ENCODE measurements around the gene ITGB2. TPM values are rescaled to one million over a fixed set of nuclear protein-coding genes. Genes with fewer than 3 reads are reported as not detected.
"Not testable (repeated sequence)": the region's sequence is repeated elsewhere in the genome, so short reads cannot be mapped to it uniquely, and the experiment has no call there.

Gene ITGB2
- total RNA-seq, 2 donors from 2014 or later: 240 to 302 TPM

GRCh38 chr21:44890338-44890931 lies 30.3 kb downstream of the ITGB2 start:
- Mint-ChIP-seq H3K4me1 (peaks cover 7% of the 10 kb centered on the region), H3K27ac (no peak overlapping the region), H3K9me3 (no peaks in the 10 kb centered on the region), H3K4me3 (no peak overlapping the region), H3K27me3 (no peaks in the 10 kb centered on the region), H3K36me3 (ENCODE audit: low read depth) (peaks cover 76% of the 10 kb centered on the region)
- no peak for ATAC-seq (replicated peaks)

GRCh38 chr21:44889625-44890337 lies 30.9 kb downstream of the ITGB2 start:
- ATAC-seq (replicated peaks): no peak
- Mint-ChIP-seq H3K4me1 (peaks cover 7% of the 10 kb centered on the region), H3K27ac (no peak overlapping the region), H3K36me3 (ENCODE audit: low read depth) (peaks cover 71% of the 10 kb centered on the region), H3K9me3 (no peaks in the 10 kb centered on the region), H3K4me3 (no peak overlapping the region), H3K27me3 (no peaks in the 10 kb centered on the region)

DNA sequence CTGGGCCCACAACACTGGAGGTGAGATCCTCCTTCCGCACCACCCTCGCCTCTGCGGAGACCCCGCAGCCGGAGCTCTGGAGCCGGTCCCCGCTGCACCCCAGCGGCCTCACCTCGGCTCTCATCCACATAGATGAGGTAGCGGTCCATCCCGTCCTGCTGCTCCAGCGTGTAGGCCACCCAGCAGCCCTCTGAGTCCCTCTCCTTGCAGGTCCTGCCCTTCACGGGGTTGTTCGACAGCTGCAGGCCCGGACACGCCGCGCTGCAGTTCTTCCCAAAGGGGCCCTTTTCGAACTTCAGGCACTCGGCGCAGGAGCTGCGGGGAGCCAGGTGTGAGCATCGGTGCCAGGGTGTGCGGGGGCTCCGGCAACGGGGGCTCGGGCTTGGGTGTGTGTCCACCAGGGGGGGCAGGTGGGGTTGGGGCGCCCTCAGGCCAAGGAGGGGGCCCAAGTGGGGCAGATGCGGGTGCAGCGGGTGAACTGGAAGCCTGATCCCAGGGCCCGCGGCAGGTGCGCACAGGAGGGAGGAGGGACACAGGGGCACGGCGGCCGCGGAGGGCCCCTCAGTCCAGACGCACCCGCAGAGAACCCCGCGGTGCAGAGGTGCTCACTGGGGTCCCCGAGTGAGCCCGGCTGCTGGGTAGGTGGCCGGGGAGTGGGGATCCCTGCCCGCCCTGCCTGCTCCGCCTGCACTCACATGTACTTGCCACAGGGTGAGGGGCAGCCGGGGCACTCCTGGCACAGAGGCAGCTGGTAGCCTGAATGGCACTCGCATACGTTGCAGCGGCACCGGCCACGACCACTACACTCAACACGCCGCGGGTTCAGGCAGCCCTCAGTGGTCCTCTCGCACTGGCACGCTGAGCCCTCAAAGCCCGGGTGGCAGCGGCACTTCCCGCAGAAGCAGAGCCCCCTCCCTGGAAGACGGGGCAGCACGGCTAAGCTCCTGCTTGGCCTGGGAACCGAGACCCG lies 31.8 kb downstream of the ITGB2 start:
- Mint-ChIP-seq H3K36me3 (ENCODE audit: low read depth) (peaks cover 64% of the 10 kb centered on the region), H3K27ac (no peak overlapping the region)
- ATAC-seq (replicated peaks): no peak

GRCh38 chr21:44887807-44888580 lies 32.7 kb downstream of the ITGB2 start:
- no peaks in the 10 kb centered on the region for H3K9me3 Mint-ChIP-seq
- H3K4me3 Mint-ChIP-seq: no peak overlapping the region
- H3K27me3 Mint-ChIP-seq: no peaks in the 10 kb centered on the region
- H3K4me1 Mint-ChIP-seq: no peaks in the 10 kb centered on the region
- H3K27ac Mint-ChIP-seq: no peak overlapping the region
- no peak for ATAC-seq (replicated peaks)
- H3K36me3 Mint-ChIP-seq (ENCODE audit: low read depth): peaks cover 56% of the 10 kb centered on the region

More for the DNA sequence above, 31.8 kb downstream of the ITGB2 start:
- Mint-ChIP-seq H3K4me1 (peaks cover 5% of the 10 kb centered on the region), H3K9me3 (no peaks in the 10 kb centered on the region), H3K4me3 (no peak overlapping the region), H3K27me3 (no peaks in the 10 kb centered on the region)

DNA sequence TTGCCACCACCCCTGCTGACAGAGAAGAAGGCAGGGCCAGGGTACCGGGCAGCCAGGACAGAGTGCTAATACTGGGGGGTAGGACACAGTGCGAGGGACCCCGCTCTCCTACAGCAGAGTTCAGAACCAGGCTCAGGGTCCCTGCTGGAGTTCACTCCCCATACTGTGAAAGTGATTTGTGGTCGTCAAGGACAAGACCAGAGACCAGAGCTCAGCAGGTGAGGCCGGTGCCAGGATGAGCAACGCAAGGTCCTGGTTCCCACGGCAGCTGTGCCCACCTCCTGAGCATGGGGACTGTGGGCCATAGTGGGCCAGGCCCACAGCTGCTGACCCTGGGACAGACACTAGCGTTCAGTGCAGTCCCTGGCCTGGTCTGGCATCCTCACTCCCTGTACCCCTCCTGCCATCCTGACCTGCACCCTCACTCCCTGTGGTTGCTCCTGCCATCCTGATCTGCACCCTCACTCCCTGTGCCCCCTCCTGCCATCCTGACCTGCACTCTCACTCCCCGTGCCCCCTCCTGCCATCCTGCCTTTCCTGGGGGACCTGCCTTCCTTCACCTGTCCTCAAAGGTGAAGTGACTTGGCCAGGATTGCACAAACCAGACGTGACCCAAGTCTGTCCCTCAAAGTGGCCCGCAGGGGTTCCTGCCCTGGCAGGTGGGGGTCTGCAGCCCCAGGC lies 33.4 kb downstream of the ITGB2 start:
- Mint-ChIP-seq H3K9me3 (no peaks in the 10 kb centered on the region), H3K4me3 (no peak overlapping the region), H3K27ac (no peak overlapping the region), H3K36me3 (ENCODE audit: low read depth) (peaks cover 48% of the 10 kb centered on the region), H3K27me3 (no peaks in the 10 kb centered on the region), H3K4me1 (no peaks in the 10 kb centered on the region)
- no peak for ATAC-seq (replicated peaks)

DNA sequence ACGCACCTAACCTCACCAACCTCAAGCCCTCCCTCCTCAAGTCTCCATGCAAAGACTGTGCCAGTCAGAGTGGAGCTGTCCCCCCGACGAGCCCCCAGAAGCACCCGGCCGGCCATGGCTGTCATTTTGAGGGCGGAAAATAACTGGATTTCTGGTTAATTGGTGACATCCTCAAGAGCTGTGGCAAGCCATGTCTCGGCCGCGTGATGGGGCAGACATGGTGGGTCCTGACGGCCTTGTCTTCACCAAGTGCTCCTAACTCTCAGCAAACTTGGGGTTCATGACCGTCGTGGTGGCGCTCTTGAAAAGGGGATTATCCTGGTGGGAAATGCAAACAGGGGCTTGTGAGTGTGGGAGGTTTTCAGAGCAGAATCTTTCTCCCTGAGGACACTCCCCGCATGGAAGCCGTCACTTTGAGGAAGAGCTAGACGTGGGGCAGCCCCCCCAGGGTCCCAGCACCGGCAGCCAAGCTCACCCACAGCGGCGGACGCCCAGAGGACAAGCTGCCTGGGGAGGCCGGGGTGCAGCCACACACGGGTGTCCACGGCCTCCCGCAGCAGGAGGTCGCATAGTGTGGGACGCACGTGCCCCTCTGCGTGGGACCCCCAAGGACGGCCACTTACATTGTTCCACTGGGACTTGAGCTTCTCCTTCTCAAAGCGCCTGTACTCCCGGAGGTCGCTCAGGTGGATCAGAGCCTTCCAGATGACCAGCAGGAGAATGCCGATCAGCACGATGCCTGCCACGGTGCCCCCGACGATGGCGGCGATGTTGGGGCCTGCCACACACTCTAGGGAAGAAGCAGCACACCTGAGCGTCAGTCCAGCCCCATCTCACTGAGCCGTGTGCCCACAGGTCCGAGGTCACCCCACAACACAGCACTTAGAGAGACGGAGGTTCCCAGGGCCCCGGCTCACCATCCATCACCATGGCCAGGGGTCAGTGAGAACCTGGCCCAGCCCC lies 34.3 kb downstream of the ITGB2 start:
- no peak for ATAC-seq (replicated peaks)
- Mint-ChIP-seq H3K4me3 (no peak overlapping the region), H3K9me3 (no peaks in the 10 kb centered on the region), H3K27ac (no peak overlapping the region), H3K27me3 (no peaks in the 10 kb centered on the region), H3K36me3 (ENCODE audit: low read depth) (peaks cover 43% of the 10 kb centered on the region), H3K4me1 (peaks cover 3% of the 10 kb centered on the region)

GRCh38 chr21:44885615-44886014 lies 35.1 kb downstream of the ITGB2 start:
- Mint-ChIP-seq H3K27me3 (no peaks in the 10 kb centered on the region), H3K27ac (no peak overlapping the region), H3K9me3 (no peaks in the 10 kb centered on the region), H3K4me1 (peaks cover 10% of the 10 kb centered on the region), H3K36me3 (ENCODE audit: low read depth) (peaks cover 35% of the 10 kb centered on the region), H3K4me3 (no peak overlapping the region)
- ATAC-seq (replicated peaks): no peak

DNA sequence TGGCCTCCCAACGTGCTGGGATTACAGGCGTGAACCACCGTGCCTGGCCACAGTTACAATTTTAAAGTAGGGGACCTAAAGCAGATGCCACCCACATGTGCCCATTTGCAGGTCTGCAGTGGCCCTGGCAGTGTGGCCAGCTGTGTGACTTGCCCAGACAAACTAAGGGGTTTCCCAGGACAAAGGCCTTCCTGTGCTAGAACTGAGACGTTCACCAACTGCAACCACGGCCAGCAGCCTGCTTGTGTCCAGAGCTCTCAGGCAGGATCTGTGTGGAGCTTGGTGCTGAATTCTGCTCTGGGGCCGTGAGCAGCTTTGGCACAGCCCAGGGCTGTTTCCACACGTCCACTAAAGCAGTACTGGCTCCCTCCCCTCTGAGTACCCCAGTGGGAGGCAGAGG lies 36.6 kb downstream of the ITGB2 start:
- ATAC-seq (replicated peaks): no peak
- Mint-ChIP-seq H3K36me3 (ENCODE audit: low read depth) (peaks cover 24% of the 10 kb centered on the region), H3K4me1 (peaks cover 10% of the 10 kb centered on the region), H3K4me3 (no peak overlapping the region), H3K27ac (peak overlapping the region; percentile 61), H3K27me3 (no peaks in the 10 kb centered on the region), H3K9me3 (no peaks in the 10 kb centered on the region)

DNA sequence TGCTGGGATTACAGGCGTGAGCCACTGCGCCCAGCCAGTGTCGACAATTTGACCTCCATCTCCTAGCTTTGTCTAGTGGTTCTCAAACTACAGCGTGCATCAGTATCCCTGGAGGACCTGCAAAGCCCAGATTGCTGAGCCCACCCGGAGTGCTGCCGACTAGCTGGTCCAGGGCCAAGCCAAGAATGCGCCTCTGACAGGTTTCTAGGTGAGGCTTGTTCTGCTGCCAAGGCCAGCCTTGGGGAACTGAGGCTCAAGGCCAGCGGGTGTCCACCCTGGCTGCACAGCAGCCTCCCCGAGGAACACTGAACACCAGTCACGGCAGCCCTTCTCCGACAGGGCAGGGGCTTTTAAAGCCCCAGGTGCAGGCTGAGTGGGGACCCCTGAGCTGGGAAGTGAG lies 37.4 kb downstream of the ITGB2 start:
- Mint-ChIP-seq H3K9me3 (no peaks in the 10 kb centered on the region), H3K27me3 (no peaks in the 10 kb centered on the region), H3K27ac (no peak overlapping the region), H3K4me1 (peaks cover 10% of the 10 kb centered on the region), H3K36me3 (ENCODE audit: low read depth) (peaks cover 24% of the 10 kb centered on the region), H3K4me3 (no peak overlapping the region)
- no peak for ATAC-seq (replicated peaks)

DNA sequence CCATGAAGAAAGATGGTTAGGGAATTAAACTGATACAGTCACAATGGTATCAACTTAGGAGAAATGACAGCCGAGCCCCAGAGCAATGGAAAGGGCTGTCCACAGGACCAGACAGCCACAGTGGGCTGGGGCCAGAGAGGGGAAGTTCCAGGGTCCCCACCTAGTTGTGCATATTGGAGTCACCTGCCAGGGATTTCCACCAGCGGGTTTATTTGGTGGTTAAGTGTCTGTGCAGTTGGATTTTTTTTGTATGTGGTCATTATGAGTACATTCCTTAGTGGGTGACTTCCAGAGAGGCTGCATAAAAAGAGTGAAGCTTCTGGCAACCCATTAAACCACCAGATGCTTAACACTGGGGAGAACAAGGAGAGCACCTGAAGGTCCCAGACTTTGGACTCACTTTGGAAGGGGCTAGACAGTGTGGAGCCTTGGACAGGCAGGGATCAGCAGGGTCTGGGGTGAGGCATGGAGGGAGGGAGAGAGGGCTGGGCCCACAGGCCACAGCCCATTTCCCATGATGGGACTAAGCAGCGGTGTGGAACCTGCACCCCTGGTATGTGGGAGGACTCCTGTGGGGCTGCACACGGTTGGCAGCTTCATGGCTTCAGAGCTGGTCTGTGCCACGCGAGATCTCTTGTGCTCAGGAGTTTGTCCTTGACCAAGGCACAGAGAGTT lies 39.4 kb downstream of the ITGB2 start:
- Mint-ChIP-seq H3K27ac (peak overlapping the region; percentile 78), H3K4me3 (peak overlapping the region; percentile 27), H3K36me3 (ENCODE audit: low read depth) (peaks cover 10% of the 10 kb centered on the region), H3K4me1 (peaks cover 10% of the 10 kb centered on the region), H3K27me3 (no peaks in the 10 kb centered on the region), H3K9me3 (no peaks in the 10 kb centered on the region)
- peak; percentile 49 for ATAC-seq (replicated peaks)

DNA sequence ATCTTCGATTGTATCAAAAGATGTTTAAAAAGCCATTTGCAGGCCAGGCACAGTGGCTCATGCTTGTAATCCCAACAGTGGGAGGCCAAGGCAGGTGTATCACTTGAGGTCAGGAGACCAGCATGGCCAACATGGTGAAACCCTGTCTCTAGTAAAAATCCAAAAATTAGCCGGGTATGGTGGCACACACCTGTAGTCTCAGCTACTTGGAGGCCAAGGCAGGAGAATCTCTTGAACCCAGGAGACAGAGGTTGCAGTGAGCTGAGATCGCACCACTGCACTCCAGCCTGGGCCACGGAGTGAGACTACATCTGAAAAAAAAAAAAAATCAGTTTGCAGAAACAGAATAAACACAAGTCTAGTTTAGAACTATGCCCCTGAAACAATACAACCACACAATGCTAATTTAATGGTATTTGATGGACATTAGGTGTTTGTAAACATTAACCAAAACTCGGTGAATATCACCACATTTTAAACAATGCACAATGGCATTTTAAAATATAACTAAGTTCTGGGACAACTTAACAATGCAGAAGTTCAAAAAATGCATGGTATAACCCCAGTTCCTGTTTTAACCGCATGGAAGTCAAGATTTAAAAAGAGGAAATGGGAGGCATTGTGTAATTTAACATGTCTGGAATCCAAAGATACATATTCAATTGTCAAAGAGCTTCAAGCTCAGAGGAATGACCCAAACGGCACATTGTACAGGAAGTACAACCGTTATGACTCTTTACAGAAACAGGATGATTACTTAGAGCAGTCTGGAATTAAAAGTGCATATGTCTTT lies 40.1 kb downstream of the ITGB2 start:
- peak; percentile 38 for ATAC-seq (replicated peaks)
- H3K27ac Mint-ChIP-seq: peak overlapping the region; percentile 78
- peaks cover 3% of the 10 kb centered on the region for H3K36me3 Mint-ChIP-seq (ENCODE audit: low read depth)
- peak overlapping the region; percentile 27 for H3K4me3 Mint-ChIP-seq
- H3K4me1 Mint-ChIP-seq: peaks cover 12% of the 10 kb centered on the region
- no peaks in the 10 kb centered on the region for H3K9me3 Mint-ChIP-seq
- H3K27me3 Mint-ChIP-seq: no peaks in the 10 kb centered on the region

DNA sequence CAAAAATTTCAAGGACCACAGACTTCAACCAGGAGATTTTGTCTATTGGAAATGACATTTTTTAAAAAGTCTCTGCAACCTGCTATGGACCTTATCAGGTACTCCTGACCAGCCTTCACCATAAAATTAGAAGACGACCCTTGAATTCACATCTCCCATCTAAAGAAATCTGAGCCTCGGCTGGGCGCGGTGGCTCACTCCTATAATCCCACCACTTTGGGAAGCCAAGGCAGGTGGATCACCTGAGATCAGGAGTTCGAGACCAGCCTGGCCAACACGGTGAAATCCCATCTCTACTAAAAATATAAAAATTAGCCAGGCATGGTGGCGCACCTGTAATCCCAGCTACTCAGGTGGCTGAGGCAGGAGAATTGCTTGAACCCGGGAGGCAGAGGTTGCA lies 41.5 kb downstream of the ITGB2 start:
- not testable (repeated sequence) for H3K9me3 Mint-ChIP-seq; ATAC-seq (replicated peaks); H3K27me3 Mint-ChIP-seq; H3K4me3 Mint-ChIP-seq; H3K36me3 Mint-ChIP-seq (ENCODE audit: low read depth); H3K27ac Mint-ChIP-seq
- peaks cover 14% of the 10 kb centered on the region for H3K4me1 Mint-ChIP-seq
